Skeletal muscle cell (primary cell): ENCODE results near the gene NUCKS1.

Experiments
- DNase-seq: peaks from one replicate; pipeline ENCODE4 v3.0.0-alpha.2; 2010; ENCODE audit warnings: low read depth
- H3K4me3 ChIP-seq: 2 replicates; pipeline ENCODE4 v1.5.1; 2011; ENCODE audit warnings: low read depth, mild to moderate bottlenecking, control low read depth, low read length, moderate library complexity

The NUCKS1 gene, protein sequence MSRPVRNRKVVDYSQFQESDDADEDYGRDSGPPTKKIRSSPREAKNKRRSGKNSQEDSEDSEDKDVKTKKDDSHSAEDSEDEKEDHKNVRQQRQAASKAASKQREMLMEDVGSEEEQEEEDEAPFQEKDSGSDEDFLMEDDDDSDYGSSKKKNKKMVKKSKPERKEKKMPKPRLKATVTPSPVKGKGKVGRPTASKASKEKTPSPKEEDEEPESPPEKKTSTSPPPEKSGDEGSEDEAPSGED

DNA sequence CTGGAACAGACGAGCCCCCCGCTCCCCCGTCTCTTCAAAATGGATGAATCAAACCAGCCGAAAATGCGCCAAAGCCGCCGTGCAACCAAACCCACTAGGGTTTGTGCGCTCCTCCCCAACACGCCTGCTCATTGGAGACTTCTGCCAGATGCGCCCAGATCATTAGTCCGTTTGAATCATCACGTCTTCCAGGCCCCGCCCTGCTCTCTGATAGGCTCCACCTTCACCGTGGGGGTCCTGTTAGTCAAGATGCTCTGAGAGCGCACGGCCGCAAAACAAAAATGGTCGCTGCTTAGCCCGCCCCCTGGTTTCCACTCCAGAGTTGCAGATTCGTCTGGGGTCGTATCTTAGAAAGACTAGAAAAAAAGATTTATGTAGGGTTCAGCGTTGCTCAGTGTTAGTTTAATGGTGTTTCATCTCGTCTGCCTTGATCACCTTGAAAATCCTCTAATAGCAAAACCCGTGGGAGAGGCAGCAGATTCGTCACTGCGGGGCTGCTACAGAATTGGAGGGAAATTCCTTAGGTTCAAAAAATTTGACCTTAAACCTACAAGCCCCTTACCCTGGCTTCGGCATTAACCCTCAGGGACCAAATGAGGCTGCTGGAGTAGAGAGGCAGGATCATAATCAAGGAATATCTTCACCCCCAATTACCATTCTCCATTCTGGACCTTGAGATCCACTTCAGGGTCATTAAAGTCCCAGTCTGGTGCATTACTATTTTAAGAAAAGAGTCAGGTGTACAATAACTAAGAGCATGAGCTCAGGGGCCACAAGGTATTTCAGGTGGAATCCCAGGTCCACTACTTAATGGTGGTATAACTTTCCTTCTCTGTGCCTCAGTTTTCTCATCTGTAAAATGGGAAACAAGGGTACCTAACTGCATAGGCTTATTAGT, at the start of gene NUCKS1:
TSS of gene NUCKS1 (minus strand) at position 45 of the 898 bp plus-strand sequence. CDS start 209 bp downstream, outside the sequence.
- peak; percentile 100 for DNase-seq
- H3K4me3 ChIP-seq: peak within 1 kb of the TSS; percentile 82

GRCh38 chr1:205798577-205798976, 48.6 kb upstream of the NUCKS1 start:
- no peak for DNase-seq
- no peak overlapping the region for H3K4me3 ChIP-seq

DNA sequence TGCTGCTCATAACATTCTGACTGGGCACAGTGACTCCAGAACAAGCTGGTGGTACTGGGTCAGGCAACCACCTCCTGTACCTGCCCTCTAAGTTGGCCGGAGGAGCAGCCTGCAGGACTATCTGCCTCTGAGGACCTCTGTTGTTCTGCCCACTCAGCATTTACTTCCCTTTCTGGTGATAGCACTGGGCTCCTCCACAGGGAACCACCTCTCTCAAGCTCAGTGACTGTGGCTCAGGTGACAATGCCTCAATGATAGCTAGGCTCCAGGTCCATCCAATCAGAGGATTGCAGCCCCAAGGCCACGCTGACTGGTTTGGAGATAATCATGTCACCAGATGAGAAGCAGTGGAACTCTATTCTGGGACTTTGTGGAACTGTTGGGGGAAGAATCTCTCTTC, 47.2 kb upstream of the NUCKS1 start:
- H3K4me3 ChIP-seq: no peak overlapping the region
- DNase-seq: no peak

DNA sequence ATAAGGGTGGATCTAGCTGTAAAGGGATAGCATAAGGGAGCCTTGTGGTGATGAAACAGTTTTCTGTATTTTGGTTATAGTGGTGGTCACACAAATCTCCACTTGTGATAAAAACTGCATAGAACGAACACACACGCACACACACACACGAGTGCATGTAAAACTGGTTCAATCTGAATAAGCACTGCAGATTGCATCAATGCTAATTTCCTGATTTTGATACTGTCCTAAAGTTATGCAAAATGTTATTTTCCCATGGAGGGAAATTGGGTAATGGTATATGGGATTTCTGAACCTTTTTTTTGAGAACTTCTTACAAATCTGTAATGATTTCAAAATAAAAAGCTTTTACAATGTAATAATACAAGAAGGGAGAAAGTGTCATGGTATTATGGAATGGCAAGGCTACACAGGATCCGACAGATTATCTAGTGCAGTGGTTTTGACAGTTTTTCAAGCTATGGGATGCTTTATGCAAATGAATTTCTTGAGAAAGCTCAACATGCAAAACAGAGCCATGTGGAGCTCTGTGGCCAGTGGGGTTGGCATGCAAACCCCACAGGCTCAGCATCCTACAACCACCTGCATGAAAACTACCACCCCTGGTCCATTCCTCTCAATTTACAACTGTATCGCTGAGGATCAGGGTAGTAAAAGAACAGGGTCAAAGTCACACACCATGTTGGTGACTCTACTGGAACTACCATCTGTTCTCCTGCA, 44.2 kb upstream of the NUCKS1 start:
- no peak for DNase-seq
- no peak overlapping the region for H3K4me3 ChIP-seq

DNA sequence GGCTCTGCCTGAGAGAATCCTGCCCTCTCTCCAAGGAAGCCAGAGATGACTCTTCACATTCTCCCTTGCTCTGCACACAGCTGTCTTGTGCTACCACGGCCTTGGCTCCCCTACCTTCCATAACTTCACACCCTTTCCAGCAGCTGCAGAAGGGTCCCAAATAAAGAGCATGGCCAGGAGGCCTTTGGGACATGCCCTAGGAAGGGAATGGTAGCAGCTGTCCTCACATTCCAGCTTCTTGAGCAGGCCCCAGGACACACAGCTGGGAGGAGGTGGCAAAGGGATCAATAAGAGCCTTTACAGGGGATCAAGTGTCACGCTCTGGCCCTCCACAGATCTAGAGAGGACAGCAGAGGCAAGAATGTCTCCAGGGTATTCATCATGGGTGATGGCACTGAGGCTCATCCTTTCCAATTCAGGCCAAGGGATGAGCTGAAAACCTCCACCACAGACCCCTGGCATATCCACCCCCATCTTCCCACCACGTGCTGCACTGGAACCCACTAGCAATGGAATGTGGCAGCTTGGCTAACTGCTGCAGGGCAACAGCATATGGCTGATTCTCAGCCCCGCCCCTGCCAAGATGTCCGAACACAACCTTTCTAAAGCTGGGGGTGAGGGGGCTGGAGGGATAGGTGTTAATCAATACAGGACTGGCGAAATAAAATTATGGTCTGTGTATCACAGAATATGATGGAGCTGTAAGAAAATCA, 43.1 kb upstream of the NUCKS1 start:
- no peak overlapping the region for H3K4me3 ChIP-seq
- DNase-seq: no peak

DNA sequence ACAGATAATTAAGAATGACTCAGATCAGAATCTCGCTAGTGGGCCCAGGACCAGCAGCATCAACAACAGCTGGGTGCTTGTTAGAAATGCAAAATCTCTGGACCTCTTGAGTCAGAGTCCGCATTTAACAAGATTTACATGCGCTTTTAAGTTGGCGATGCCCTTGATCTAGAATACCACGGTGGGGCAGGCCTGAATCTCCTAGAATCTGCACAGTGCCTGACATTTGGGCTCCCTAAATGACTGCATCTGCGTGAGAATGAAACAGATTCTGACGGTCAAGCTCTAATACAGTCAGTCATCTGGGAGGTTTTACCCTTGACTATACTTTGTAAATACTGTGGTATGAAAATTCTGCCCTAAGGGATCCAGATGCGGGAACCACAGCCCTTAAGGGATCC, 42.5 kb upstream of the NUCKS1 start:
- H3K4me3 ChIP-seq: no peak overlapping the region
- no peak for DNase-seq

DNA sequence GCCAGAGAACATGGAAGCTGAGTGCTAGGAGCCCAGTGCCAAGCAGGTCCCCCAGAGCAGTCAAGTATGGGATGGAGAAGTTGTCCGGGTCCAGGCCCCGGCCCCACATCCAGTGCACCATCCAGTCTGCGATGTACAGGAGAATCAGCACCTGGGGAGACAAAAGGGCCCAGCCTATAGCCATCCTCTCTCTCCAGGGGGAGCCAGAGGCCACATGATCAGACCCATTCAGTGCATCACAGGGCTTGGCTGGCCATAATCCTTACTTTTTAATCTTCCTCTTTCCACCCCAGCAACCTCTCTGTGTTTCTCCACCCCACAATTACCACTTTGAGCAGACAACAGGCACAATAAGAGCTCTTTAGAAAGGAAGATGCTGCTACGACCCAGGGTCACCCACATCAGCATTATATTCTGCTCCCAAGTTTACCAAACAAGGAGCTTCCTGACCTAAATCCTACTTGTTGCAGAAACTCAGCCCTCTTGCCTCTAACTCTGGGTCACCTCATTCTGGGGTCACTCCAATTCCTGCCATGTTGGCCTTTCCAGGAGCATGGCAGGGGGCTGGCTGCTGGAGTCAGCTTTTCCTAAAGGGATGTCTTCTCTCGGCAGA, 41.7 kb upstream of the NUCKS1 start:
- no peak for DNase-seq

GRCh38 chr1:205787287-205787916, 37.4 kb upstream of the NUCKS1 start:
- no peak for DNase-seq
- no peak overlapping the region for H3K4me3 ChIP-seq

More for the DNA sequence above, 41.7 kb upstream of the NUCKS1 start:
- no peak overlapping the region for H3K4me3 ChIP-seq

GRCh38 chr1:205786601-205787000, 36.6 kb upstream of the NUCKS1 start:
- H3K4me3 ChIP-seq: no peak overlapping the region
- DNase-seq: no peak

- DNase-seq: no peak
- H3K4me3 ChIP-seq: no peak overlapping the region
Observed at GRCh38 chr1:205785446-205785845, 35.5 kb upstream of the NUCKS1 start.

- DNase-seq: no peak
- H3K4me3 ChIP-seq: no peak overlapping the region
Observed at GRCh38 chr1:205783904-205784303, 33.9 kb upstream of the NUCKS1 start.

DNA sequence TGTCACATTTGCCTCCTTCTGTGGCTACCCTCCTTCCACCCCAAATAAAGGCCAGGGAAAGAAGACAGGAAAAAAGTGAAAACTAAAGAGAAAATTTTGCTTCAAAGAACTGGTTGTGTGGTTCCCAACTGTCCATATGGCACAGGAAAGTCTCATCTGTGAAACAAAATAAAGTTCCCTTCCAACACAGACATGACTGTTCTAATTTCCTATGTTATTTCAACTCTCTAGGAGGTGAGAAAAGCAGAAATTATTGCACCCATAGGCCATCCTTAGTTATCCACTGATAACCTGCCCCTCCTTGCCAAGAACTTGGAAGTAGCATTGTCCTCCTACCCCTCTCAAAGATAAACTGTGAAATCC, 33.4 kb upstream of the NUCKS1 start:
- DNase-seq: no peak
- no peak overlapping the region for H3K4me3 ChIP-seq

DNA sequence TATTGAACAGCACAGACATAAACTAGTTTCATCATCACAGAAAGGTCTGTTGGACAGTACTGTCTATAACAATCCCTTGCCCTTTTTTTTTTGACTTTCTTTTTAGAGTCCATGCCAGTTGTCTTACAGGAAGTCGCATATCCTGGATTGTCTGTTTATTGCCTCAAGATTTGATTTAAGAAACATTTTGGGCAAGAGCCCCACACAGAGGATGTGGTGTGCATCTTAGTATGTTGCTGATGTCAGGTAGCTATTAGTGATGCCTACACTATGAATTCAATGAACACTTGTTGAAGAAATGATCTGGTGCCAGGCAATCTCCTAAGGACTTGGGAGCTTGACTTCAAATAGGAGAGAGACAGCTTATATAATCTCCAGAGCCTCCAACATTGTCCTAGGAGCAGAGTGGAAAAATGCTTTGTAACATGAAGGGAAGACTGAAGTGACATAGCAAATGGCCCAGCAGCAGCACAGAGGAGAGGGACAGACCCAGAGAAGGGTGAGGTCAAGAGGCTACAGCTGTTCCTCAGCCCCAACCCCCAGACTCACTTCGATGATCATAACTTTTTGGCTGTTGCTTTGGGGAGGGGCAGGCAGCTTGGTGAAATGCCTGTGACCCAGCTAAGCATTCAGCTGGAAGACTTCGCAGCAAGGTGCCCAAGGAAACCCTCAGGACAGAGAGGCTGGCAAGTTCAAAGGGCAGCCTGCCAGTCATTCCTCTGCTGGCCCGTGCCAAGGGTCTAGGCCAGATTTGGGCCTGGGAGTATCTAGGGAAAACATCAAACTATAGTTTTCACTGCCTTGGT, 32.8 kb upstream of the NUCKS1 start:
- DNase-seq: no peak

GRCh38 chr1:205780335-205780734, 30.4 kb upstream of the NUCKS1 start:
- no peak overlapping the region for H3K4me3 ChIP-seq
- DNase-seq: no peak

More for the DNA sequence above, 32.8 kb upstream of the NUCKS1 start:
- H3K4me3 ChIP-seq: no peak overlapping the region

GRCh38 chr1:205777994-205778393, 28.0 kb upstream of the NUCKS1 start:
- no peak for DNase-seq
- H3K4me3 ChIP-seq: no peak overlapping the region

GRCh38 chr1:205775717-205776056, 25.7 kb upstream of the NUCKS1 start:
- H3K4me3 ChIP-seq: peak overlapping the region; percentile 86

DNA sequence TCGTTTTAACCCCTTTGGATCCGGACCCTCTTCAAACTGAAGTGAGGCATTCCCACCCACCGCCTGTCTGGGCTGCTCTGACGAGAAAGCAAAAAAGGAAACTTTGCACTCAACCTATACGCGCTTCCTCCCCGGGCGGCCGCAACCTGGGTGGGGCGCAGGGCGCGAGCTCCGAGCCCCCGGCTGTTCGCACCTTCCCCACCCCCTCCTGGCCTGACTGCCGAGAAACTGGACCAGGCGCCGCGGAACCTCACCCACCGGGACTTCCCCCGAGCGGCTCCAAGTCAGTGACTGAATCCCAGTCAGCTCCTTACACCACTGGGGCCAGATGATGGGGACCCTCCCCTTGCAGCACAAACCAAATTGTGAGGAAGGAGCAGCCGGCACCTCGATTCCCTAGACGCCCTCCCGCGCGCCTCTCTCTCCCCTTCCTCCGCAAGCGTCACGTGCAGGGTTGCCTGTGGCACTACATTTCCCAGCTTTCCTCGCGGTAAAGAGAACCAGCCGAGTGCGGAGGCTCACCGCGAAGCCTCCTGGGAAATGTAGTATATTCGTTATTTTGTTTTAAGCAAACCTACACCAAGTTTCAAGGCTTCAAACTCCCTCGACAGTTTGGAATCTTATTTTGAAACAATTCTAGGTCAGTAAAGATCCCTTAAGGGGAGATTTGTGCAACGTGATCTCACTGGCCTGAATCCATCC, 25.2 kb upstream of the NUCKS1 start, which contains the start of gene RAB29:
TSS of gene RAB29 (minus strand) at position 468 of the 702 bp plus-strand sequence. CDS start 526 bp downstream, outside the sequence.
- no peak for DNase-seq
- H3K4me3 ChIP-seq: peak within 1 kb of the TSS; percentile 86

More at GRCh38 chr1:205775717-205776056, 25.7 kb upstream of the NUCKS1 start:
- peak; percentile 48 for DNase-seq
